ENCODE data around the gene PSMG3.

GRCh38 chr7:1587738-1588137 lies 17.9 kb upstream of the PSMG3 start:
- no peak for TF ChIP-seq POLR2AphosphoS5 (IDR thresholded peaks at IDR 0.05; ENCODE audit: low read depth, low read length)
- TF ChIP-seq, protein P1, sequence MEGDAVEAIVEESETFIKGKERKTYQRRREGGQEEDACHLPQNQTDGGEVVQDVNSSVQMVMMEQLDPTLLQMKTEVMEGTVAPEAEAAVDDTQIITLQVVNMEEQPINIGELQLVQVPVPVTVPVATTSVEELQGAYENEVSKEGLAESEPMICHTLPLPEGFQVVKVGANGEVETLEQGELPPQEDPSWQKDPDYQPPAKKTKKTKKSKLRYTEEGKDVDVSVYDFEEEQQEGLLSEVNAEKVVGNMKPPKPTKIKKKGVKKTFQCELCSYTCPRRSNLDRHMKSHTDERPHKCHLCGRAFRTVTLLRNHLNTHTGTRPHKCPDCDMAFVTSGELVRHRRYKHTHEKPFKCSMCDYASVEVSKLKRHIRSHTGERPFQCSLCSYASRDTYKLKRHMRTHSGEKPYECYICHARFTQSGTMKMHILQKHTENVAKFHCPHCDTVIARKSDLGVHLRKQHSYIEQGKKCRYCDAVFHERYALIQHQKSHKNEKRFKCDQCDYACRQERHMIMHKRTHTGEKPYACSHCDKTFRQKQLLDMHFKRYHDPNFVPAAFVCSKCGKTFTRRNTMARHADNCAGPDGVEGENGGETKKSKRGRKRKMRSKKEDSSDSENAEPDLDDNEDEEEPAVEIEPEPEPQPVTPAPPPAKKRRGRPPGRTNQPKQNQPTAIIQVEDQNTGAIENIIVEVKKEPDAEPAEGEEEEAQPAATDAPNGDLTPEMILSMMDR (IDR thresholded peaks at IDR 0.05): no peak
- no peak for TF ChIP-seq TCF7L2 (IDR thresholded peaks at IDR 0.05; ENCODE audit: low read depth, low read length)

All from Panc1 (cell line).